ENCODE results near the gene DIAPH3.
A peak's percentile ranks its signal among the peaks of the same experiment; 100 is the strongest.

Gene DIAPH3

DNA sequence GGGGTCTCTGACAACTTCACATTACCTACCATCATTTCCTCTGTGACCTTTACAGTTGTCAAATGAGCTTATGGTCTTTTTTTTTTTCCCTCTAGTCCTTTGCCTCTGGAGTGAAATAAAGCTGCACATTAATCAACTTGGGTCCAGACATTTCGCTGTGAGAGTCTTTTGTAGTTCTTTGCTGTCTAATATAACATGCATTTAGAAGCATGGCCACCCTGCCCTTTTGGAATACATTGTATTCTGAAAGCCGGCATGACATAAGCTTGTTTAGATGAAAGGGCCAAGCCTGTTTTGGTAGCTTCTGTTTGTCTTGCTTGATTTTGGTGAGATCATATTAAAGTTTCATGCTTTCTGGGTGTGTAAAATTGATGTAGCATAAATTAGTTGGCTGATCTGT lies 509.8 kb downstream of the DIAPH3 start:
- Histone ChIP-seq H3K4me1 (ENCODE audit: control insufficient read depth, insufficient read depth, low read length) (no peaks in the 10 kb centered on the region), H3K4me3 (ENCODE audit: low read depth, low read length) (no peak overlapping the region), H3K27ac (ENCODE audit: extremely low read depth, low read depth, low read length) (no peak overlapping the region), H3K9me3 (ENCODE audit: control insufficient read depth, insufficient read depth, low read depth, low read length) (no peaks in the 10 kb centered on the region), H3K36me3 (ENCODE audit: control insufficient read depth in 2 of 2, insufficient read depth in 1 of 2, low read length in 2 of 2) (no peaks in the 10 kb centered on the region)
- no peak for TF ChIP-seq REPIN1 (tag by site-specific recombination; IDR thresholded peaks at IDR 0.05; ENCODE audit: low read depth)
- TF ChIP-seq, protein P1, sequence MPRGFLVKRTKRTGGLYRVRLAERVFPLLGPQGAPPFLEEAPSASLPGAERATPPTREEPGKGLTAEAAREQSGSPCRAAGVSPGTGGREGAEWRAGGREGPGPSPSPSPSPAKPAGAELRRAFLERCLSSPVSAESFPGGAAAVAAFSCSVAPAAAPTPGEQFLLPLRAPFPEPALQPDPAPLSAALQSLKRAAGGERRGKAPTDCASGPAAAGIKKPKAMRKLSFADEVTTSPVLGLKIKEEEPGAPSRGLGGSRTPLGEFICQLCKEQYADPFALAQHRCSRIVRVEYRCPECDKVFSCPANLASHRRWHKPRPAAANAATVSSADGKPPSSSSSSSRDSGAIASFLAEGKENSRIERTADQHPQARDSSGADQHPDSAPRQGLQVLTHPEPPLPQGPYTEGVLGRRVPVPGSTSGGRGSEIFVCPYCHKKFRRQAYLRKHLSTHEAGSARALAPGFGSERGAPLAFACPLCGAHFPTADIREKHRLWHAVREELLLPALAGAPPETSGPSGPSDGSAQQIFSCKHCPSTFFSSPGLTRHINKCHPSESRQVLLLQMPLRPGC (tag by site-specific recombination; IDR thresholded peaks at IDR 0.05): no peak
- no peak for TF ChIP-seq ZNF473 (tag by site-specific recombination; IDR thresholded peaks at IDR 0.05)
- no peak for TF ChIP-seq EGR2 (tag by site-specific recombination; IDR thresholded peaks at IDR 0.05; ENCODE audit: low read depth)
- TF ChIP-seq ZNF544 (tag by site-specific recombination; IDR thresholded peaks at IDR 0.05): no peak
- TF ChIP-seq ZNF24 (tag by site-specific recombination; IDR thresholded peaks at IDR 0.05): no peak
- no peak for TF ChIP-seq ZNF138 (tag by site-specific recombination; IDR thresholded peaks at IDR 0.05; ENCODE audit: borderline replicate concordance)
- TF ChIP-seq, protein P2, sequence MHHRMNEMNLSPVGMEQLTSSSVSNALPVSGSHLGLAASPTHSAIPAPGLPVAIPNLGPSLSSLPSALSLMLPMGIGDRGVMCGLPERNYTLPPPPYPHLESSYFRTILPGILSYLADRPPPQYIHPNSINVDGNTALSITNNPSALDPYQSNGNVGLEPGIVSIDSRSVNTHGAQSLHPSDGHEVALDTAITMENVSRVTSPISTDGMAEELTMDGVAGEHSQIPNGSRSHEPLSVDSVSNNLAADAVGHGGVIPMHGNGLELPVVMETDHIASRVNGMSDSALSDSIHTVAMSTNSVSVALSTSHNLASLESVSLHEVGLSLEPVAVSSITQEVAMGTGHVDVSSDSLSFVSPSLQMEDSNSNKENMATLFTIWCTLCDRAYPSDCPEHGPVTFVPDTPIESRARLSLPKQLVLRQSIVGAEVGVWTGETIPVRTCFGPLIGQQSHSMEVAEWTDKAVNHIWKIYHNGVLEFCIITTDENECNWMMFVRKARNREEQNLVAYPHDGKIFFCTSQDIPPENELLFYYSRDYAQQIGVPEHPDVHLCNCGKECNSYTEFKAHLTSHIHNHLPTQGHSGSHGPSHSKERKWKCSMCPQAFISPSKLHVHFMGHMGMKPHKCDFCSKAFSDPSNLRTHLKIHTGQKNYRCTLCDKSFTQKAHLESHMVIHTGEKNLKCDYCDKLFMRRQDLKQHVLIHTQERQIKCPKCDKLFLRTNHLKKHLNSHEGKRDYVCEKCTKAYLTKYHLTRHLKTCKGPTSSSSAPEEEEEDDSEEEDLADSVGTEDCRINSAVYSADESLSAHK (tag by site-specific recombination; IDR thresholded peaks at IDR 0.05): no peak
- no peak for TF ChIP-seq ZNF558 (tag by site-specific recombination; IDR thresholded peaks at IDR 0.05)
- no peak for TF ChIP-seq ZNF239 (tag by site-specific recombination; IDR thresholded peaks at IDR 0.05)
- TF ChIP-seq, protein P3, sequence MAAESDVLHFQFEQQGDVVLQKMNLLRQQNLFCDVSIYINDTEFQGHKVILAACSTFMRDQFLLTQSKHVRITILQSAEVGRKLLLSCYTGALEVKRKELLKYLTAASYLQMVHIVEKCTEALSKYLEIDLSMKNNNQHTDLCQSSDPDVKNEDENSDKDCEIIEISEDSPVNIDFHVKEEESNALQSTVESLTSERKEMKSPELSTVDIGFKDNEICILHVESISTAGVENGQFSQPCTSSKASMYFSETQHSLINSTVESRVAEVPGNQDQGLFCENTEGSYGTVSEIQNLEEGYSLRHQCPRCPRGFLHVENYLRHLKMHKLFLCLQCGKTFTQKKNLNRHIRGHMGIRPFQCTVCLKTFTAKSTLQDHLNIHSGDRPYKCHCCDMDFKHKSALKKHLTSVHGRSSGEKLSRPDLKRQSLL (tag by site-specific recombination; IDR thresholded peaks at IDR 0.05): no peak
- CTCF ChIA-PET: no interaction called here
- POLR2A ChIA-PET: no interaction called here

DNA sequence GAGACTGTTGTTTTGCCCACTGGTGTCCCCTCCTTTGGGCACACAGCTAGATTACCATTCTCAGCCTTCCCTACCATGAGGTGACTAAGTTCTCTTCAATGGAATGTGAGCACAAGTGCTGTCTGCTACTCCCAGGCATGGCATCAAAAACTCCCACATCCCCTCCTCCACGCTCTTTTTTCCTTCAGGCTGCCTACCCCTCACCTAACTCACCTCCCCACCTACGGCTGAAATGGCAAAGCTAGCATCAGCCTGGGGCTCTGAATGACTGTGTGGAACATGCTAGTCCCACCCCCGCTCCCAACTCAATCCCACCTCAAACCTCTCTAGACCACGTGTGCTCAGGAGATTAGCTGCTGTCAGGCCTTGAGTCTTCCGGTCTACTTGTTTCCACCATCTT lies 512.2 kb downstream of the DIAPH3 start:
- TF ChIP-seq, protein P4, sequence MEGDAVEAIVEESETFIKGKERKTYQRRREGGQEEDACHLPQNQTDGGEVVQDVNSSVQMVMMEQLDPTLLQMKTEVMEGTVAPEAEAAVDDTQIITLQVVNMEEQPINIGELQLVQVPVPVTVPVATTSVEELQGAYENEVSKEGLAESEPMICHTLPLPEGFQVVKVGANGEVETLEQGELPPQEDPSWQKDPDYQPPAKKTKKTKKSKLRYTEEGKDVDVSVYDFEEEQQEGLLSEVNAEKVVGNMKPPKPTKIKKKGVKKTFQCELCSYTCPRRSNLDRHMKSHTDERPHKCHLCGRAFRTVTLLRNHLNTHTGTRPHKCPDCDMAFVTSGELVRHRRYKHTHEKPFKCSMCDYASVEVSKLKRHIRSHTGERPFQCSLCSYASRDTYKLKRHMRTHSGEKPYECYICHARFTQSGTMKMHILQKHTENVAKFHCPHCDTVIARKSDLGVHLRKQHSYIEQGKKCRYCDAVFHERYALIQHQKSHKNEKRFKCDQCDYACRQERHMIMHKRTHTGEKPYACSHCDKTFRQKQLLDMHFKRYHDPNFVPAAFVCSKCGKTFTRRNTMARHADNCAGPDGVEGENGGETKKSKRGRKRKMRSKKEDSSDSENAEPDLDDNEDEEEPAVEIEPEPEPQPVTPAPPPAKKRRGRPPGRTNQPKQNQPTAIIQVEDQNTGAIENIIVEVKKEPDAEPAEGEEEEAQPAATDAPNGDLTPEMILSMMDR (tag by site-specific recombination; IDR thresholded peaks at IDR 0.05): no peak
- TF ChIP-seq REPIN1 (tag by site-specific recombination; IDR thresholded peaks at IDR 0.05; ENCODE audit: low read depth) (no peak), ZFHX2 (tag by site-specific recombination; conservative IDR thresholded peaks at IDR 0.05) (peak; percentile 89), SETDB1 (IDR thresholded peaks at IDR 0.05; ENCODE audit: insufficient read length, low read length) (no peak), ZIC2 (tag by site-specific recombination; IDR thresholded peaks at IDR 0.05) (no peak), EGR2 (tag by site-specific recombination; IDR thresholded peaks at IDR 0.05; ENCODE audit: low read depth) (peak; percentile 94)
- TF ChIP-seq, protein P2 (tag by site-specific recombination; IDR thresholded peaks at IDR 0.05): no peak
- TF ChIP-seq, protein P5, sequence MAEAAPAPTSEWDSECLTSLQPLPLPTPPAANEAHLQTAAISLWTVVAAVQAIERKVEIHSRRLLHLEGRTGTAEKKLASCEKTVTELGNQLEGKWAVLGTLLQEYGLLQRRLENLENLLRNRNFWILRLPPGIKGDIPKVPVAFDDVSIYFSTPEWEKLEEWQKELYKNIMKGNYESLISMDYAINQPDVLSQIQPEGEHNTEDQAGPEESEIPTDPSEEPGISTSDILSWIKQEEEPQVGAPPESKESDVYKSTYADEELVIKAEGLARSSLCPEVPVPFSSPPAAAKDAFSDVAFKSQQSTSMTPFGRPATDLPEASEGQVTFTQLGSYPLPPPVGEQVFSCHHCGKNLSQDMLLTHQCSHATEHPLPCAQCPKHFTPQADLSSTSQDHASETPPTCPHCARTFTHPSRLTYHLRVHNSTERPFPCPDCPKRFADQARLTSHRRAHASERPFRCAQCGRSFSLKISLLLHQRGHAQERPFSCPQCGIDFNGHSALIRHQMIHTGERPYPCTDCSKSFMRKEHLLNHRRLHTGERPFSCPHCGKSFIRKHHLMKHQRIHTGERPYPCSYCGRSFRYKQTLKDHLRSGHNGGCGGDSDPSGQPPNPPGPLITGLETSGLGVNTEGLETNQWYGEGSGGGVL (tag by site-specific recombination; IDR thresholded peaks at IDR 0.05): no peak
- Histone ChIP-seq H3K36me3 (ENCODE audit: control insufficient read depth in 2 of 2, insufficient read depth in 1 of 2, low read length in 2 of 2) (no peaks in the 10 kb centered on the region), H3K27ac (ENCODE audit: extremely low read depth, low read depth, low read length) (no peak overlapping the region), H3K9me3 (ENCODE audit: control insufficient read depth, insufficient read depth, low read depth, low read length) (no peaks in the 10 kb centered on the region), H3K4me3 (ENCODE audit: low read depth, low read length) (no peak overlapping the region), H3K4me1 (ENCODE audit: control insufficient read depth, insufficient read depth, low read length) (no peaks in the 10 kb centered on the region)
- ChIA-PET POLR2A (no interaction called here), CTCF (no interaction called here)
